NB4 (cell line): ENCODE data around the gene DBR1.
"Not testable (repeated sequence)": the region's sequence is repeated elsewhere in the genome, so short reads cannot be mapped to it uniquely, and the experiment has no call there.

Source experiments
- CTCF ChIP-seq: IDR thresholded peaks from one replicate; pipeline ENCODE4 v1.5.1; 2012; ENCODE audit warnings: low read depth, low read length
- MAX ChIP-seq: IDR thresholded peaks from 2 replicates; pipeline ENCODE4 v1.6.1; 2011; ENCODE audit warnings: low read depth, low read length
- POLR2A ChIP-seq: IDR thresholded peaks from 2 replicates; pipeline ENCODE4 v1.6.1; 2011; ENCODE audit warnings: mild to moderate bottlenecking; ENCODE audit not compliant: insufficient read length; ENCODE audit errors: extremely low read depth

GRCh38 chr3:138142181-138142580 is 32.5 kb downstream of the DBR1 start:
- TF ChIP-seq CTCF, POLR2A, MAX: not testable (repeated sequence)
